Caco-2 (cell line): ENCODE measurements around the gene CLDN19. TPM values are rescaled to one million over a fixed set of nuclear protein-coding genes. Genes with fewer than 3 reads are reported as not detected.
A peak's percentile ranks its signal among the peaks of the same experiment; 100 is the strongest.

Source experiments
- BruUV-seq: library from RNA; stranded (reverse); fragments of 400-500 nt; replicated peaks from 2 replicates; lab custom pipeline; 2021; lab: Mats Ljungman, UMichigan
- CTCF ChIA-PET: fragments of 300-600 bp; sonication (Branson Sonifier 250); formaldehyde crosslinking; loops from one replicate; lab custom pipeline; 2022; ENCODE audit warnings: antibody characterized with exemption; lab: Charles Lee
- POLR2A ChIA-PET: fragments of 300-600 bp; sonication (Branson Sonifier 250); formaldehyde crosslinking; loops from one replicate; lab custom pipeline; 2022; ENCODE audit warnings: antibody characterized with exemption; lab: Charles Lee
- DNase-seq, 2 experiments: peaks; one replicate each; pipeline versions ENCODE4 v3.0.0 to v3.0.0-alpha.2; 2020 to 2022
- H3K27me3 ChIP-seq: replicated peaks from 2 replicates; pipeline ENCODE4 v1.6.0; 2011; ENCODE audit warnings: low read length; ENCODE audit not compliant: control insufficient read depth, insufficient read depth
- H3K36me3 ChIP-seq: 2 replicates; pipeline ENCODE4 v1.5.1; 2011; ENCODE audit warnings: low read length; ENCODE audit not compliant: control insufficient read depth, insufficient read depth
- H3K4me1 ChIP-seq: fragments of 250-450 bp; sonication (Bioruptor Pico); 2 replicates; pipeline ENCODE4 v1.5.1; 2020; ENCODE audit warnings: mild to moderate bottlenecking
- H3K4me3 ChIP-seq: 2 replicates; pipeline ENCODE4 v1.5.1; 2011; ENCODE audit warnings: low read depth, mild to moderate bottlenecking, control low read depth, low read length
- H3K9me3 ChIP-seq: fragments of 250-450 bp; sonication (Bioruptor Pico); 2 replicates; pipeline ENCODE4 v1.5.1; 2020; ENCODE audit warnings: mild to moderate bottlenecking, moderate library complexity
- H3K27ac Mint-ChIP-seq: one replicate; pipeline ENCODE4 v1.8.0; 2022; ENCODE audit warnings: mixed read lengths; ENCODE audit not compliant: unreplicated experiment
- H3K27me3 Mint-ChIP-seq: one replicate; pipeline ENCODE4 v1.8.0; 2022; ENCODE audit warnings: mixed read lengths; ENCODE audit not compliant: insufficient read depth, unreplicated experiment
- H3K36me3 Mint-ChIP-seq: one replicate; pipeline ENCODE4 v1.8.0; 2022; ENCODE audit warnings: mild to moderate bottlenecking, mixed read lengths; ENCODE audit not compliant: insufficient read depth, unreplicated experiment
- H3K4me1 Mint-ChIP-seq: one replicate; pipeline ENCODE4 v1.8.0; 2022; ENCODE audit warnings: low read depth, mixed read lengths; ENCODE audit not compliant: unreplicated experiment
- H3K4me3 Mint-ChIP-seq: one replicate; pipeline ENCODE4 v1.8.0; 2022; ENCODE audit warnings: mild to moderate bottlenecking, moderate library complexity, mixed read lengths; ENCODE audit not compliant: unreplicated experiment
- H3K9me3 Mint-ChIP-seq: one replicate; pipeline ENCODE4 v1.8.0; 2022; ENCODE audit warnings: mixed read lengths; ENCODE audit not compliant: unreplicated experiment
- intact Hi-C: fragments of 100-400 bp; cut with micrococcal nuclease; formaldehyde crosslinking; loops from one replicate; pipeline ENCODE4 v1.10.0; 2022; ENCODE audit not compliant: unreplicated experiment
- total RNA-seq: library from RNA; stranded (reverse); gene quantifications from 2 replicates; pipeline ENCODE4 v1.2.3, GENCODE V29; 2022
- TF ChIP-seq, protein P1 (sequence below), 2 experiments: fragments of 200-600 bp in 1 of 2; IDR thresholded peaks; 1 replicate in 1 of 2; 2 replicates in 1 of 2; pipeline versions ENCODE4 v1.5.1 to v1.8.0; 2011 to 2022; ENCODE audit warnings: antibody characterized with exemption in 1 of 2, control low read depth in 1 of 2, inconsistent platforms in 1 of 2, low read depth in 1 of 2, low read length in 1 of 2, mild to moderate bottlenecking in 1 of 2, moderate library complexity in 1 of 2; ENCODE audit not compliant: insufficient read depth in 1 of 2, severe bottlenecking in 1 of 2, unreplicated experiment in 1 of 2

The CLDN19 gene
- total RNA-seq, 1 experiment from 2014 or later = 4.0 TPM

GRCh38 chr1:42780176-42780575 is 40.1 kb upstream of the CLDN19 start:
- TF ChIP-seq, protein P1, sequence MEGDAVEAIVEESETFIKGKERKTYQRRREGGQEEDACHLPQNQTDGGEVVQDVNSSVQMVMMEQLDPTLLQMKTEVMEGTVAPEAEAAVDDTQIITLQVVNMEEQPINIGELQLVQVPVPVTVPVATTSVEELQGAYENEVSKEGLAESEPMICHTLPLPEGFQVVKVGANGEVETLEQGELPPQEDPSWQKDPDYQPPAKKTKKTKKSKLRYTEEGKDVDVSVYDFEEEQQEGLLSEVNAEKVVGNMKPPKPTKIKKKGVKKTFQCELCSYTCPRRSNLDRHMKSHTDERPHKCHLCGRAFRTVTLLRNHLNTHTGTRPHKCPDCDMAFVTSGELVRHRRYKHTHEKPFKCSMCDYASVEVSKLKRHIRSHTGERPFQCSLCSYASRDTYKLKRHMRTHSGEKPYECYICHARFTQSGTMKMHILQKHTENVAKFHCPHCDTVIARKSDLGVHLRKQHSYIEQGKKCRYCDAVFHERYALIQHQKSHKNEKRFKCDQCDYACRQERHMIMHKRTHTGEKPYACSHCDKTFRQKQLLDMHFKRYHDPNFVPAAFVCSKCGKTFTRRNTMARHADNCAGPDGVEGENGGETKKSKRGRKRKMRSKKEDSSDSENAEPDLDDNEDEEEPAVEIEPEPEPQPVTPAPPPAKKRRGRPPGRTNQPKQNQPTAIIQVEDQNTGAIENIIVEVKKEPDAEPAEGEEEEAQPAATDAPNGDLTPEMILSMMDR (IDR thresholded peaks at IDR 0.05; ENCODE audit: insufficient read depth in 1 of 2, low read depth in 1 of 2, low read length in 1 of 2, severe bottlenecking in 1 of 2, unreplicated experiment in 1 of 2) = no peak
- BruUV-seq = no TSS peak
- Histone ChIP-seq H3K9me3 (no peaks in the 10 kb centered on the region), H3K4me1 (no peaks in the 10 kb centered on the region), H3K36me3 (no peaks in the 10 kb centered on the region; the same call in none of the 2 replicates), H3K27me3 (no peaks in the 10 kb centered on the region), H3K4me3 (no peak overlapping the region)
- intact Hi-C loops = no loop called here
- Mint-ChIP-seq H3K27me3 (no peaks in the 10 kb centered on the region), H3K27ac (no peak overlapping the region), H3K4me3 (no peak overlapping the region), H3K36me3 (peaks cover 46% of the 10 kb centered on the region), H3K9me3 (no peaks in the 10 kb centered on the region), H3K4me1 (no peaks in the 10 kb centered on the region)
- CTCF ChIA-PET = no interaction called here
- no peak for DNase-seq
- POLR2A ChIA-PET = no interaction called here

GRCh38 chr1:42779725-42780124 is 39.7 kb upstream of the CLDN19 start:
- POLR2A ChIA-PET = no interaction called here
- DNase-seq = no peak
- H3K4me1 Mint-ChIP-seq = no peaks in the 10 kb centered on the region
- intact Hi-C loops = no loop called here
- peaks cover 44% of the 10 kb centered on the region for H3K36me3 Mint-ChIP-seq
- Histone ChIP-seq H3K9me3 (no peaks in the 10 kb centered on the region), H3K36me3 (peaks cover under 1% of the 10 kb centered on the region), H3K4me3 (no peak overlapping the region), H3K4me1 (no peaks in the 10 kb centered on the region), H3K27me3 (no peaks in the 10 kb centered on the region)
- CTCF ChIA-PET = no interaction called here
- no peak overlapping the region for H3K4me3 Mint-ChIP-seq
- TF ChIP-seq, protein P1 (IDR thresholded peaks at IDR 0.05; ENCODE audit: insufficient read depth in 1 of 2, low read depth in 1 of 2, low read length in 1 of 2, severe bottlenecking in 1 of 2, unreplicated experiment in 1 of 2) = no peak
- H3K9me3 Mint-ChIP-seq = no peaks in the 10 kb centered on the region
- H3K27ac Mint-ChIP-seq = no peak overlapping the region
- BruUV-seq = no TSS peak
- no peaks in the 10 kb centered on the region for H3K27me3 Mint-ChIP-seq

- H3K9me3 ChIP-seq = no peaks in the 10 kb centered on the region
- no peak overlapping the region for H3K4me3 ChIP-seq
- Mint-ChIP-seq H3K27ac (no peak overlapping the region), H3K4me1 (no peaks in the 10 kb centered on the region), H3K9me3 (no peaks in the 10 kb centered on the region), H3K4me3 (no peak overlapping the region), H3K27me3 (no peaks in the 10 kb centered on the region), H3K36me3 (peaks cover 31% of the 10 kb centered on the region)
- DNase-seq = peak in 1 of 2 experiments; percentile 51
- H3K36me3 ChIP-seq = peaks cover 1% of the 10 kb centered on the region
- TF ChIP-seq, protein P1 (IDR thresholded peaks at IDR 0.05; ENCODE audit: insufficient read depth in 1 of 2, low read depth in 1 of 2, low read length in 1 of 2, severe bottlenecking in 1 of 2, unreplicated experiment in 1 of 2) = peak; percentile 50 to 61
- CTCF ChIA-PET = interaction anchor here (0.6 to 1.6 kb wide), 5 partner anchors 11 to 315 kb away, joined by 3 to 10 read pairs (median 3); partner anchors contain the start of genes C1orf50 and P3H1
- intact Hi-C loops = loop anchor here (1.0 kb wide), 2 partner anchors 135 to 296 kb away; no protein-coding TSS in a partner anchor
- BruUV-seq = no TSS peak
- H3K27me3 ChIP-seq = no peaks in the 10 kb centered on the region
- no peaks in the 10 kb centered on the region for H3K4me1 ChIP-seq
- POLR2A ChIA-PET = no interaction called here
Measured at GRCh38 chr1:42777852-42778251, 37.8 kb upstream of the CLDN19 start.
